Thymus (tissue), 11 donors: ENCODE data around the gene DPYSL5. TPM values are rescaled to one million over a fixed set of nuclear protein-coding genes. Genes with fewer than 3 reads are reported as not detected.
A peak's percentile ranks its signal among the peaks of the same experiment; 100 is the strongest.

Experiments used
- DNase-seq, 9 donors: peaks; one replicate each; pipeline ENCODE4 v3.0.0-alpha.2; 2013; ENCODE audit warnings: low spot score in 9 of 9, low read depth in 6 of 9, missing footprints in 1 of 9
- H3K27ac ChIP-seq, 2 donors: one replicate each; pipeline ENCODE4 v1.5.1; 2013; ENCODE audit warnings: control low read depth in 1 of 2, low read depth in 1 of 2, low read length in 1 of 2, mild to moderate bottlenecking in 1 of 2, moderate library complexity in 1 of 2
- H3K27me3 ChIP-seq, 2 donors: one replicate each; pipeline ENCODE4 v1.5.1; 2013; ENCODE audit warnings: low read length in 1 of 2; ENCODE audit not compliant: control insufficient read depth in 2 of 2, insufficient read depth in 1 of 2
- H3K36me3 ChIP-seq, 2 donors: one replicate each; pipeline ENCODE4 v1.5.1; 2013; ENCODE audit warnings: low read length in 1 of 2, mild to moderate bottlenecking in 1 of 2, moderate library complexity in 1 of 2; ENCODE audit not compliant: control insufficient read depth in 2 of 2, insufficient read depth in 2 of 2
- H3K4me1 ChIP-seq, 2 donors: one replicate each; pipeline ENCODE4 v1.5.1; 2013; ENCODE audit warnings: low read length in 2 of 2; ENCODE audit not compliant: control insufficient read depth in 2 of 2, insufficient read depth in 2 of 2
- H3K4me3 ChIP-seq, 2 donors: one replicate each; pipeline ENCODE4 v1.5.1; 2013; ENCODE audit warnings: low read length in 2 of 2, control low read depth in 1 of 2, mild to moderate bottlenecking in 1 of 2
- H3K9me3 ChIP-seq, 2 donors: one replicate each; pipeline ENCODE4 v1.5.1; 2013; ENCODE audit warnings: low read length in 1 of 2, mild to moderate bottlenecking in 1 of 2; ENCODE audit not compliant: control insufficient read depth in 2 of 2, insufficient read depth in 1 of 2
- WGBS: extraction: QIAGEN DNeasy Blood & Tissue Kit; methylation state at CpG from one replicate; pipeline ENCODE4 v1.1.7; 2013; 5-methylcytosine and 5-hydroxymethylcytosine counted together
- polyA plus RNA-seq: library from polyadenylated mRNA; stranded (reverse); fragments of 200-250 nt; gene quantifications from one replicate; pipeline ENCODE4 v1.2.3, GENCODE V29; 2013
- total RNA-seq: library from RNA; stranded (reverse); fragments of 120-200 nt; gene quantifications from one replicate; pipeline ENCODE4 v1.2.4, GENCODE V29; 2013
- donor health status: healthy.

The DPYSL5 gene
- total and polyA plus RNA-seq, 2 donors: 0.09 to 0.16 TPM

- Histone ChIP-seq H3K27ac (no peak overlapping the region), H3K36me3 (no peaks in the 10 kb centered on the region), H3K9me3 (no peaks in the 10 kb centered on the region), H3K4me3 (no peak overlapping the region), H3K27me3 (peaks cover 34 to 68% of the 10 kb centered on the region in 2 donors), H3K4me1 (peaks cover 3 to 11% of the 10 kb centered on the region in 2 donors)
- no peak for DNase-seq
- 78% methylated on average over 10 of the region's 10 CpGs for WGBS
These were observed 121.3 kb downstream of the DPYSL5 start for GRCh38 chr2:26969077-26969844.

GRCh38 chr2:26970244-26970927 lies 122.5 kb downstream of the DPYSL5 start, which contains the start of gene MAPRE3:
Gene MAPRE3 (plus strand): TSS chr2:26970637. CDS start chr2:27022219, 51,582 bp downstream.
- H3K4me3 ChIP-seq: peak within 1 kb of the TSS; percentile 31 to 63
- under 1% methylated on average over 69 of the region's 69 CpGs for WGBS
- H3K36me3 ChIP-seq: no peaks in the 10 kb centered on the region
- H3K9me3 ChIP-seq: no peaks in the 10 kb centered on the region
- peak; percentile 27 to 77 (median 54) for DNase-seq
- peak within 1 kb of the TSS in 1 of 2 donors; percentile 76 for H3K27ac ChIP-seq
- H3K4me1 ChIP-seq: peaks cover 3 to 11% of the 10 kb centered on the region in 2 donors
- H3K27me3 ChIP-seq: peaks cover 34 to 75% of the 10 kb centered on the region in 2 donors

- peak overlapping the region; percentile 8 to 63 for H3K4me3 ChIP-seq
- 13% methylated on average over 34 of the region's 34 CpGs for WGBS
- H3K9me3 ChIP-seq: no peaks in the 10 kb centered on the region
- peak in 1 of 9 donors; percentile 9 for DNase-seq
- H3K27ac ChIP-seq: peak overlapping the region in 1 of 2 donors; percentile 64
- H3K36me3 ChIP-seq: no peaks in the 10 kb centered on the region
- peaks cover 36 to 79% of the 10 kb centered on the region in 2 donors for H3K27me3 ChIP-seq
- peaks cover 3 to 11% of the 10 kb centered on the region in 2 donors for H3K4me1 ChIP-seq
These were observed 123.1 kb downstream of the DPYSL5 start for GRCh38 chr2:26970928-26971627.

GRCh38 chr2:26971911-26972786 lies 124.2 kb downstream of the DPYSL5 start:
- no peaks in the 10 kb centered on the region for H3K9me3 ChIP-seq
- no peak for DNase-seq
- H3K4me1 ChIP-seq: peaks cover 3 to 11% of the 10 kb centered on the region in 2 donors
- peak overlapping the region in 1 of 2 donors; percentile 2 for H3K27ac ChIP-seq
- H3K27me3 ChIP-seq: peaks cover 36 to 79% of the 10 kb centered on the region in 2 donors
- no peak overlapping the region for H3K4me3 ChIP-seq
- 93% methylated on average over 9 of the region's 9 CpGs for WGBS
- no peaks in the 10 kb centered on the region for H3K36me3 ChIP-seq

- 98% methylated on average over 5 of the region's 5 CpGs for WGBS
- H3K27me3 ChIP-seq: peaks cover 31 to 68% of the 10 kb centered on the region in 2 donors
- H3K4me3 ChIP-seq: no peak overlapping the region
- H3K4me1 ChIP-seq: peaks cover 3 to 11% of the 10 kb centered on the region in 2 donors
- no peaks in the 10 kb centered on the region for H3K36me3 ChIP-seq
- no peak overlapping the region for H3K27ac ChIP-seq
- H3K9me3 ChIP-seq: no peaks in the 10 kb centered on the region
- no peak for DNase-seq
These were observed 126.4 kb downstream of the DPYSL5 start for GRCh38 chr2:26974352-26974751.

GRCh38 chr2:26975102-26975501 lies 127.2 kb downstream of the DPYSL5 start:
- Histone ChIP-seq H3K27ac (no peak overlapping the region), H3K4me1 (peaks cover 2 to 7% of the 10 kb centered on the region in 2 donors), H3K4me3 (no peak overlapping the region), H3K36me3 (no peaks in the 10 kb centered on the region), H3K9me3 (no peaks in the 10 kb centered on the region), H3K27me3 (peaks cover 26 to 63% of the 10 kb centered on the region in 2 donors)
- DNase-seq: no peak
- 11% methylated on average over 2 of the region's 2 CpGs for WGBS

- Histone ChIP-seq H3K27me3 (peaks cover 20 to 58% of the 10 kb centered on the region in 2 donors), H3K36me3 (no peaks in the 10 kb centered on the region), H3K4me3 (no peak overlapping the region), H3K27ac (no peak overlapping the region), H3K9me3 (no peaks in the 10 kb centered on the region), H3K4me1 (peaks cover 0 to 5% of the 10 kb centered on the region in 2 donors)
- no peak for DNase-seq
- 93% methylated on average over 1 of the region's 1 CpG for WGBS
These were observed 127.7 kb downstream of the DPYSL5 start for GRCh38 chr2:26975656-26976055.

- DNase-seq: no peak
- H3K9me3 ChIP-seq: no peaks in the 10 kb centered on the region
These were observed 128.3 kb downstream of the DPYSL5 start for GRCh38 chr2:26976237-26976636.

More at GRCh38 chr2:26976237-26976636, 128.3 kb downstream of the DPYSL5 start:
- Histone ChIP-seq H3K36me3 (no peaks in the 10 kb centered on the region), H3K4me1 (peaks cover 0 to 1% of the 10 kb centered on the region in 2 donors), H3K27me3 (peaks cover 15 to 52% of the 10 kb centered on the region in 2 donors), H3K27ac (no peak overlapping the region), H3K4me3 (no peak overlapping the region)
- 94% methylated on average over 5 of the region's 5 CpGs for WGBS
